ENCODE results near the gene SH3BGRL. TPM values are rescaled to one million over a fixed set of nuclear protein-coding genes. Genes with fewer than 3 reads are reported as not detected.

The SH3BGRL gene
- total RNA-seq, 2 donors from 2014 or later = 31.5 to 67.1 TPM

DNA sequence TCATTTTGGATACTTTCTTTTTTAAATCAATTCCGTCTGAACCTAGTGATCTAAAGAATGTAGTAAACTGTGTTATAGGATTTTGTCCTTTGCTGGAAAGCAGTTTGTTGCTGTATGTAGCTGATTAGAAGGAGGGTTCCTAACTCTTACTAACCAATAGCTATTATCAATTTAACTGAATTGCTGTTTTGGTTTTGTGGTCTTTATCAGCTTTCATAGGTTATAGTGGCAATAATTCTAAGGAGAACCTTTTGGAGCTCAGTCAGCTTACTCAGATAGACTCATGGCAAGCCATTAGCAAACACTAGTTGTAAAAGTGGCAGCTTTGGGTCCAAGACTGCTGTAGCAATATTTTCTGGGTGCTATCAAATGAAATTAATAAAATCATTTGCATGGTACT lies 29.6 kb downstream of the SH3BGRL start:
- no peaks in the 10 kb centered on the region for H3K27me3 Mint-ChIP-seq
- ATAC-seq (no peak), DNase-seq (ENCODE audit: low spot score) (no peak)
- H3K4me1 Mint-ChIP-seq (ENCODE audit: low read depth in 2 of 2) = peaks cover 21 to 28% of the 10 kb centered on the region in 2 donors
- H3K4me3 Mint-ChIP-seq = no peak overlapping the region
- no peak overlapping the region for H3K27ac Mint-ChIP-seq
- H3K36me3 Mint-ChIP-seq = peaks cover 1% of the 10 kb centered on the region
- H3K9me3 Mint-ChIP-seq = no peaks in the 10 kb centered on the region

DNA sequence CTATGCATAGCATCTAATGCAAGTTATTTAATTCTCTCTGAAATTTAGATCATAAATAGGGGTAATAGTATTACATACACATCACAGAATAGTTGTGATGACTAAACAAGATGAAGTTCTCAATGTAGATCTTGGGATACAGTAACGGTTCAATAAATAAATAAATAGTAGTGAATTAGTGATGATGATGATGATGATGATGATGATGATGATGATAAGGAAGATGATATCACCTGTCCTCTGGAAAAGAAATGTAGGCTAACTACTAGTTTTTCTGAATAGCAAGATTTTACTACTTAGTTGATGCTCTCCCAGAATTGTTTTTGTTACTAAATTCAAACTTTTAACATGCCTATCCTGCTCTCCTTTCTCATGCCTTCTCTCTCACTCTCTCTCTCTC lies 30.3 kb downstream of the SH3BGRL start:
- H3K27me3 Mint-ChIP-seq = no peaks in the 10 kb centered on the region
- H3K4me3 Mint-ChIP-seq = no peak overlapping the region
- peaks cover 7% of the 10 kb centered on the region for H3K36me3 Mint-ChIP-seq
- no peaks in the 10 kb centered on the region for H3K9me3 Mint-ChIP-seq
- no peak for ATAC-seq
- H3K27ac Mint-ChIP-seq = no peak overlapping the region
- peaks cover 25 to 28% of the 10 kb centered on the region in 2 donors for H3K4me1 Mint-ChIP-seq (ENCODE audit: low read depth in 2 of 2)
- DNase-seq (ENCODE audit: low spot score) = no peak

DNA sequence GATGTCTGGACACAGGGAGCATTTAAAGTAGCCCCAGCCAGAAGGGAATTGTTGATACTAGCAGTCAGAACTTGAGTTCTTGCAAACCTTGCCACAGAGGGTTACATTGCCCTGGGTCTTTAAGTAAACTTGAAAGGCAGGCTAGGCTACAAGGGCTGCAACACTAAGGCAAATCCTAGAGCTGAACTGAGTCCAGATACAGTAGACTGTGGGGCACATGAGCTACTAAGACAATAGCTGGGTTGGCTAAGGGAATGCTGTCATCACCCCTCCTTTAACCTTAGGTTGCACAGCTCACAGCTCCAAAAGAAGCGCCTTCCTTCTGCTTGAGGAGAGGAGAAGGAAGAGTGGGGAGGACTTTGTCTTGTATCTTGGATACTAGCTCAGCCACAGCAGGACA lies 35.6 kb downstream of the SH3BGRL start:
- Mint-ChIP-seq H3K4me1 (ENCODE audit: low read depth in 2 of 2) (peaks cover 2 to 10% of the 10 kb centered on the region in 2 donors), H3K27me3 (no peaks in the 10 kb centered on the region), H3K27ac (no peak overlapping the region), H3K36me3 (peaks cover 27% of the 10 kb centered on the region), H3K9me3 (no peaks in the 10 kb centered on the region), H3K4me3 (no peak overlapping the region)
- DNase-seq (ENCODE audit: low spot score) = no peak
- no peak for ATAC-seq

DNA sequence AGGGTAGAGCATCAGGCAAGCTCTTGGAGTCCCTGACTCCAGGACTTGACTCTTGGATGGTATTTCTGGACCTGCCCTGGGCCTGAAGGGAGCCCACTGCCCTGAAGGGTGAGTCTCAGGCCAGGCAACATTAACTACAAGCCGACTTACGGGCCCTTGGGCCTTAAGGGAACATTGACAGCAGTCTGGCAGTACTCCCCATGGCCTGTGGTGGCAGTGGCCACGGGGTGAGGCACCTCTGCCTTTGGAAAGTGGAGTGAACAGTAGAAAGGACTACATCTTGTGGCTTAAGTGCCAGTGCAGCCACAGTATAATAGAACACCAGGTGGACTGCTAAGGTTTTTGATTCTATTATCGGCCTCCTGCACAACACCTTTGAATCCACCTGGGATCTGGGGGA lies 36.3 kb downstream of the SH3BGRL start:
- Mint-ChIP-seq H3K4me3 (no peak overlapping the region), H3K4me1 (ENCODE audit: low read depth in 2 of 2) (peaks cover 5 to 10% of the 10 kb centered on the region in 2 donors), H3K9me3 (no peaks in the 10 kb centered on the region), H3K36me3 (peaks cover 27% of the 10 kb centered on the region), H3K27me3 (no peaks in the 10 kb centered on the region), H3K27ac (no peak overlapping the region)
- DNase-seq (ENCODE audit: low spot score) (no peak), ATAC-seq (no peak)

DNA sequence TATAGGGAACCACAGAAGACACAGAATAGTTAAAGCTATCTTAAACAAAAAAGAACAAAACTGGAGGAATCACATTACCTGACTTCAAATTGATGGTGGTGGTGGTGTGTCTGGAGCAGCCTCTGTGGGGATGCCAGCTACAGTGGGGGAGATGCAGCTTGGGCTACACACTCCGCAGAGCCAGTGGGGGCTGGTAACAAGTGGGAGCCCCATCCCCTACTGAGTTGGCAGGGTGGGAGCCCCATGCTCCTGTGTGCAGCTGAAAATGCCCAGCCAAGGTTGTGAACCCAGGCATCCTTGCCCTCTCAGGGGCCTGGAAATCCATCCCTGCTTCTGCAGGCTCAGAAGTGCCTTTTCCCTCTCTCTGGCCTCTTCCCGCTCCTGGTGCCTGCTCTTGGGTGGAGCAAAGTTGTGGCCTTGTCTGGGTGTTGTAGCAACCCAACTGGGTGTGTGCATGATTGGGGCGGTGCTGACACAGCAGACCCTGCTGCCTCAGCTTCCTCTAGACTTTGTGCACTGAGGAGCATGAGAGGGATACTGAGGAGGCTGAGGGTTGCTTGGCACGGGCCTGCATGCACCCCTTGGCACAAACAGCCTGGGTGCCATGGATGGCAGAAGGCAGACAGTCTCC lies 38.9 kb downstream of the SH3BGRL start:
- H3K27me3 Mint-ChIP-seq = no peaks in the 10 kb centered on the region
- H3K9me3 Mint-ChIP-seq = no peaks in the 10 kb centered on the region
- no peak overlapping the region for H3K27ac Mint-ChIP-seq
- DNase-seq (ENCODE audit: low spot score) (no peak), ATAC-seq (no peak)
- peaks cover 27% of the 10 kb centered on the region for H3K36me3 Mint-ChIP-seq
- no peak overlapping the region for H3K4me3 Mint-ChIP-seq
- H3K4me1 Mint-ChIP-seq (ENCODE audit: low read depth in 2 of 2) = peaks cover 6 to 9% of the 10 kb centered on the region in 2 donors

DNA sequence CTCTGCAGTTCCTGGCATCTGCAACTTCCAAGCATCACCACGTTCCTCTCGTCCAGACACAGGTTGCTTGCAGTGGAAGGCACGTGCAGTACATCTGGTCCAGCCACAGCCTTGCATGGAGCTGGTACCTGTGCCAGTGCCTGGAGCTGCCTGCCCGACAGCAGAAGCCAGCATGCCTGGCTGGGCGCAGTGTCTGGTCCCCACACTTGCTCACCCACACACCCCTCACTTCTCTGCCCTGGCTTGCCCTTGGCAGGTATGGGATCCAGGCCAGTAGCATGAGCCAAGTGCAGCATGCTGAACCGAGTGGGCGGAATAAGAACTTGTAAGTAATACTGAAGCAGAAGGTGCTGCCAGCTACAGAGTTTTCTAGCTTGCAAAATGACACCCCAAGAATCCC lies 39.9 kb downstream of the SH3BGRL start:
- no peaks in the 10 kb centered on the region for H3K27me3 Mint-ChIP-seq
- no peak overlapping the region for H3K4me3 Mint-ChIP-seq
- DNase-seq (ENCODE audit: low spot score) = no peak
- H3K4me1 Mint-ChIP-seq (ENCODE audit: low read depth in 2 of 2) = peaks cover 6 to 10% of the 10 kb centered on the region in 2 donors
- peaks cover 23% of the 10 kb centered on the region for H3K36me3 Mint-ChIP-seq
- H3K27ac Mint-ChIP-seq = no peak overlapping the region
- no peaks in the 10 kb centered on the region for H3K9me3 Mint-ChIP-seq
- peak in 1 of 2 donors; percentile 6 for ATAC-seq

DNA sequence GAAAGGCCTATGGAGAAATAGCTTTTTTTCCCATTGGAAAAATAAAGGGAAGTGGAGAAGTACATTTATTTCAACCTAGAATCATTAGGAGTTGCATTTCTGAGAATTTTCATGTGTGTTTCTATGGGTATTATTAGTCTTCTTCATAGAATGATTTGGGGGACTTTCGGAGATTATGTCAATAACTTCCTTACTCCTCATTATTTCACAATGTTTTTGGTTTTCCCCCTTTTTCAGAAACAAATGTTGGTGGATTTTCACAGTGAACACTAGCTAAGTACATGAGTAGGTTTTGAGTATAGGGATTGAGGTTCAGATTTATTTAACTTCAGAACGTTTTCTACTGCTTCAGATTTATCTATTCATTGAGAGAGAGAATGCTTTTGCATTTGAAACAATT lies 54.0 kb downstream of the SH3BGRL start:
- Mint-ChIP-seq H3K36me3 (no peaks in the 10 kb centered on the region), H3K4me3 (no peak overlapping the region), H3K4me1 (ENCODE audit: low read depth in 2 of 2) (peaks cover 5 to 11% of the 10 kb centered on the region in 2 donors), H3K9me3 (no peaks in the 10 kb centered on the region), H3K27ac (no peak overlapping the region), H3K27me3 (no peaks in the 10 kb centered on the region)
- DNase-seq (ENCODE audit: low spot score) (no peak), ATAC-seq (no peak)

DNA sequence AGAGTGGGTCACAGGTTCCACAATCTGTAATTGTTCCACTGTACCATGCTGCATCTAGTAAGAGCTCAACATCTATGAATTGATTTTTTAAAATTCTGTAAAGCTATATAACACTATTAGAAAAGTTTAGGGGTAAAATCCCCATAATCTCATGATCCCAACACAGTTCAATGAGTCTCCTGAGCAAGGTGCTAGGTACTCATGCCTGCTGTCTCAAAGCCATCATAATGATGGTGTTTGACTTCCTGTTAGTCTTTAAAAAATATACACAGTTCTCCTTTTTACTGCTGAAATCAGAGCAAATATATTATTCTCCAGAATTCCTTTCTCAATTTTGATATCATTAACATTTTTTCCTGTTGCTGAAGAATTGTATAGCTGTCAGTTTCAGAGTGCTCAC lies 55.9 kb downstream of the SH3BGRL start:
- DNase-seq (ENCODE audit: low spot score) = no peak
- no peaks in the 10 kb centered on the region for H3K9me3 Mint-ChIP-seq
- ATAC-seq = no peak
- no peak overlapping the region for H3K27ac Mint-ChIP-seq
- no peaks in the 10 kb centered on the region for H3K27me3 Mint-ChIP-seq
- H3K4me1 Mint-ChIP-seq (ENCODE audit: low read depth in 2 of 2) = peaks cover 7 to 15% of the 10 kb centered on the region in 2 donors
- no peak overlapping the region for H3K4me3 Mint-ChIP-seq
- no peaks in the 10 kb centered on the region for H3K36me3 Mint-ChIP-seq

DNA sequence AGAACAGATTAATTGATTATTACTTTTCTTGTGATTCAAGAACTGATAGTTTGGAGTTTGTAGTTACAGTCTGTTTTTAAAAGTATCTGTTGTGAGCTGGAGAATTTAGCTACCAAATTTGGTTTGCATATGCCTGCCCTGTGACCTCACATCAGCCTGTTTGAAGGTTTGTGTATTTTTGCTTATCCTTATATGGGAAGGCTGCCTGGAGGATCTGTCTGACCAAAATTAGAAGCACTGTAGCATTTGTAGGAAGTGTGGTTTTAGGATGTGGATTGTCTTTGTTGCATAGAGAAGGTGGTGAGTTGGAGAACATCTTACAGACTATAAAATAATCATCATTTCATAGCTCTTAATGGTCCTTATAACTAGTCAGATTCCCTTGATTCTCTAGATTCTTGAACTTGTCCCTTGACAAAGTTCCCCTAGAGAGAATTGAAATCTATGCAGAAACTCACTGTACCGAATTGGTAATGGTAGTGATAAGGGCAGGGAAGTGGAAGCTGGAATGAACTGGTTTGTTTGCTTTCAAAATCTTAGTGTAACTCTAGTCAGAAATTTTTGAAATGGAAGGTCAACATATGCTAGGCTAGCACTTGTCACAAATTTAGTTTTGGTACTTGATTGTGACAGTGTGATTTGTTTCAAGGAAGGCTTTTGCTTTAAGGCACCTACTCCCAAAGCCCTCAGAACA lies 57.3 kb downstream of the SH3BGRL start:
- Mint-ChIP-seq H3K4me3 (peak overlapping the region; percentile 32), H3K36me3 (no peaks in the 10 kb centered on the region), H3K27ac (peak overlapping the region; percentile 31 to 61), H3K9me3 (no peaks in the 10 kb centered on the region), H3K4me1 (ENCODE audit: low read depth in 2 of 2) (peaks cover 13 to 14% of the 10 kb centered on the region in 2 donors), H3K27me3 (no peaks in the 10 kb centered on the region)
- no peak for DNase-seq (ENCODE audit: low spot score)
- no peak for ATAC-seq

DNA sequence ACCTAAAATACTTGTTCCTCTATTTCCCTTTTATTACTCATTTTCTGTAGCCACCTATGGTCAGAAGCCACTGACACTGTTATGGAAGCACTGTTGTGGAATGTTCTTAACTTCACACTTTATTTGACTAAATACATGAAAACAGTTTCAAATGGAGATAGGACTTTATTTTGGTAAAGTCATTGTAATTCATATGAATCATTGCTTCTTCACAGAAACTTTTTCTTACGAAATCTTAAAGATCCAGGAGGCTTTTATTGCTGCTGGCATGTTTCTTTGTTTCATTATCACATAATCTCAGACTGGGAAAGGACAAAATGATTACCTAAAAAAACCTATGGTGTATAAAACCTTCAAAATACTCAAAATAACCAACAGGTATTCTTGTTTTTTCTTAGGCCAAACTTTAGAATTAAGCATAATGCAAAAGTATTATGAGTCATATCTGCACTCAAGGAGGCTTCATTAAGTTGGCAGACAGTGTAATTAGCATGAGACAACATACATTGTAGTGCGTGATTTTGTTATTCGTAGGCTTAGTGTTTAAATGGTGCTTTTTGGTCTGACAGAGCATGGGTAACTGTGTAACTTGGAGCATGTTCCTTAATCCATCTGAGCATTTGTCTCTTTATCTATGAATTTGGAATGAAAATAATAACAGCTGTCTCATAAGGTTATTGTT lies 58.0 kb downstream of the SH3BGRL start:
- H3K4me1 Mint-ChIP-seq (ENCODE audit: low read depth in 2 of 2) = peaks cover 13 to 14% of the 10 kb centered on the region in 2 donors
- peak overlapping the region; percentile 31 to 61 for H3K27ac Mint-ChIP-seq
- ATAC-seq = peak in 1 of 2 donors; percentile 43
- DNase-seq (ENCODE audit: low spot score) = no peak
- no peaks in the 10 kb centered on the region for H3K36me3 Mint-ChIP-seq
- H3K4me3 Mint-ChIP-seq = peak overlapping the region; percentile 32
- no peaks in the 10 kb centered on the region for H3K9me3 Mint-ChIP-seq
- no peaks in the 10 kb centered on the region for H3K27me3 Mint-ChIP-seq

DNA sequence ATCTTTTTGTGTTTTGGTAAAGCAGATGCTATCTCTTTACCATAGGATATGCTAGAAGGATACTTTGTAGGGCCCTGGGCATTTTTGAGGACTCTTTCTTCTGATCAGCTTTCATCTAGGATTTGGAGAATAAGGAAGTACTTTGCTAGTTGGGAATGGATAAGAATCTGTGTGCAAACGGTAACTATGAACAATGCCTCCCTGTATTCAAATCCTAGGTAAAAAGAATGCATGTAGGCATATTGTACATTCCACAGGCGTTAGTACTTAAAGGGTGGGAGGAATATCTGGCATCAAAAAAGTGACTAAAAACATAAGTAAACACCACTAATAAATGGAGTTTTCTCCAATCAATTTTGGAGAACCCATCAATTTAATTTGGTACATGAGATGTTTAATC lies 59.7 kb downstream of the SH3BGRL start:
- Mint-ChIP-seq H3K4me3 (no peak overlapping the region), H3K36me3 (no peaks in the 10 kb centered on the region), H3K27ac (no peak overlapping the region), H3K4me1 (ENCODE audit: low read depth in 2 of 2) (peaks cover 16 to 21% of the 10 kb centered on the region in 2 donors), H3K9me3 (no peaks in the 10 kb centered on the region), H3K27me3 (no peaks in the 10 kb centered on the region)
- no peak for DNase-seq (ENCODE audit: low spot score)
- ATAC-seq = no peak

DNA sequence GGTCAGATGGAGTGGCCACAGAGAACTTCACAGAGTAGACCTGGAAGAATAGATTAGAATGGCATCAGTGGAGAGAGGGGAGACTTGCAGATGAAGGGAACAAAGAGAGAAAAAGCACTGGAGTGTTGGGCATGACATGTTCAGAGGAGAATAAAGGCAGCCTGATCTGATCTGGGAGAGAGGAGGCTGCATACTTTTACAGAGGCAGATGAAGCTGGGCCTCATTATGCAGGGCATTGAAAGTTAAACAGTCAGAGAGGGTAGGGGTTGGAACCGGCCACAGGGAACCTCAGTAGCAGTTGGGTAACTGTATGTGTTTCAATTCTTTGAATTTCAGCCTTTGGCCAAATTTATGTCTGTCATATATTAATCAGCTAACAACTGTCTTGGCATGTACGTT lies 61.2 kb downstream of the SH3BGRL start:
- peaks cover 29 to 35% of the 10 kb centered on the region in 2 donors for H3K4me1 Mint-ChIP-seq (ENCODE audit: low read depth in 2 of 2)
- H3K4me3 Mint-ChIP-seq = no peak overlapping the region
- no peaks in the 10 kb centered on the region for H3K9me3 Mint-ChIP-seq
- ATAC-seq = no peak
- no peak for DNase-seq (ENCODE audit: low spot score)
- H3K36me3 Mint-ChIP-seq = peaks cover 3% of the 10 kb centered on the region
- no peak overlapping the region for H3K27ac Mint-ChIP-seq
- no peaks in the 10 kb centered on the region for H3K27me3 Mint-ChIP-seq

DNA sequence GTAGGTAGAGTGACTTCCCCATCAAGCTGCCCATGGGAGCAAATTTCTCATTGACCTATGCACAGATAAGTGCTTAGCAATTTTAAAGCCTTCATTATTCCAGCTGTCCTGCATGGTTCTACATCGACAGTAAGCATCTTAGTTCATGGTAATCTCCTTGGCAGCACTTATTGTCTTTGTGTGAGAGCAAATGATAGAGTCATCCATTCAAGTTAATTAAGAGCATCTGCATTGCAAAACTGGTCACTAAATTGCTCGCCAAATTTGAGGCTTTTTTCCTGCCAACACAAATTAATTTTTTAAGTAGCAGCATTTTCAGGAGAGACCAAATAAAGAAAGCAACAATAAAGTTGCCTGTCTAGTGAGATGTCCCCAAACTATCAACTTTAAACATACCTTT lies 76.7 kb downstream of the SH3BGRL start:
- H3K4me1 Mint-ChIP-seq (ENCODE audit: low read depth in 2 of 2) = no peaks in the 10 kb centered on the region
- no peak overlapping the region for H3K4me3 Mint-ChIP-seq
- peaks cover 35% of the 10 kb centered on the region for H3K36me3 Mint-ChIP-seq
- H3K9me3 Mint-ChIP-seq = peaks cover 3% of the 10 kb centered on the region
- no peaks in the 10 kb centered on the region for H3K27me3 Mint-ChIP-seq
- no peak for ATAC-seq
- H3K27ac Mint-ChIP-seq = no peak overlapping the region
- DNase-seq (ENCODE audit: low spot score) = no peak

DNA sequence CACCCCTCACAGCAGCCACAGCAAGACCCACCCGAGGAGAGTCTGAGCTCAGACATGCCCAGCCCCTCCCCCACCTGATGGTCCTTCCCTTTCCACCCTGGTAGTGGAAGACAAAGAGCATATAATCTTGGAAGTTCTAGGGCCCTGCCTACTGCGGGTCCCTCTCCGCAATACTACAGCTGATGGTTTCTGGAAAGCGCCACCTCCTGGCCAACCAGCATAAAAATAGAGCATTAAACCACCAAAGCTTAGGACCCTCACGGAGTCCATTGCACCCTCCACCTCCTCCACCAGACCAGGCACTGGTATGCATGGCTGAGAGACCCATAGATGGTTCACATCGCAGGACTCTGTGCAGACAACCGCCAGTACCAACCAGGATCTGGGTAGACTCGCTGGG lies 78.2 kb downstream of the SH3BGRL start:
- Mint-ChIP-seq H3K27me3 (no peaks in the 10 kb centered on the region), H3K9me3 (peaks cover 3% of the 10 kb centered on the region), H3K4me3 (no peak overlapping the region), H3K4me1 (ENCODE audit: low read depth in 2 of 2) (no peaks in the 10 kb centered on the region), H3K27ac (no peak overlapping the region), H3K36me3 (peaks cover 42% of the 10 kb centered on the region)
- DNase-seq (ENCODE audit: low spot score) (no peak), ATAC-seq (no peak)

Data from natural killer cell treated with Interleukin-12 subunit alpha and Interleukin-12 subunit beta and Interleukin-15 and Interleukin-18, amount 100 ng/mL, for 72 hours (primary cell).